GM18873 (cell line): ENCODE results near the gene MSI2.

Source experiments
- ATAC-seq: cut with Tn5 transposase; IDR thresholded peaks from one replicate; pipeline ENCODE4 v1.9.1; 2021; ENCODE audit warnings: mild to moderate bottlenecking, moderate library complexity, moderate number of reproducible peaks; ENCODE audit not compliant: unreplicated experiment, low FRiP score

The MSI2 gene

GRCh38 chr17:57425431-57425830, 169.1 kb downstream of the MSI2 start:
- no peak for ATAC-seq

GRCh38 chr17:57425903-57426880, 169.9 kb downstream of the MSI2 start:
- no peak for ATAC-seq

GRCh38 chr17:57429966-57430365, 173.6 kb downstream of the MSI2 start:
- ATAC-seq: no peak

GRCh38 chr17:57431415-57431814, 175.1 kb downstream of the MSI2 start:
- no peak for ATAC-seq

- no peak for ATAC-seq
Observed at GRCh38 chr17:57432507-57433277, 176.4 kb downstream of the MSI2 start.

- ATAC-seq: no peak
Observed at GRCh38 chr17:57433452-57433851, 177.1 kb downstream of the MSI2 start.

- no peak for ATAC-seq
Observed at GRCh38 chr17:57434361-57434760, 178.0 kb downstream of the MSI2 start.

- no peak for ATAC-seq
Observed at GRCh38 chr17:57436565-57436964, 180.2 kb downstream of the MSI2 start.

- no peak for ATAC-seq
Observed at GRCh38 chr17:57438066-57438731, 181.9 kb downstream of the MSI2 start.

GRCh38 chr17:57439651-57440050, 183.3 kb downstream of the MSI2 start:
- no peak for ATAC-seq

- ATAC-seq: no peak
Observed at GRCh38 chr17:57440522-57441269, 184.4 kb downstream of the MSI2 start.

GRCh38 chr17:57441270-57441600, 184.9 kb downstream of the MSI2 start:
- no peak for ATAC-seq

GRCh38 chr17:57442401-57442823, 186.1 kb downstream of the MSI2 start:
- no peak for ATAC-seq

- ATAC-seq: no peak
Observed at GRCh38 chr17:57442914-57443571, 186.7 kb downstream of the MSI2 start.

- no peak for ATAC-seq
Observed at GRCh38 chr17:57443781-57444180, 187.5 kb downstream of the MSI2 start.

- ATAC-seq: no peak
Observed at GRCh38 chr17:57444682-57445450, 188.5 kb downstream of the MSI2 start.

- no peak for ATAC-seq
Observed at GRCh38 chr17:57445772-57446472, 189.6 kb downstream of the MSI2 start.

- ATAC-seq: no peak
Observed at GRCh38 chr17:57447357-57447989, 191.2 kb downstream of the MSI2 start.
